Parathyroid adenoma (tissue), 2 donors: ENCODE results near the gene FRAT1.
"Not testable (repeated sequence)": the region's sequence is repeated elsewhere in the genome, so short reads cannot be mapped to it uniquely, and the experiment has no call there.

Experiments used
- H2AFZ ChIP-seq: fragments of 300-600 bp; sonication (generic); one replicate; pipeline ENCODE4 v1.7.0; 2017; ENCODE audit warnings: antibody characterized with exemption, mild to moderate bottlenecking
- H3K27ac ChIP-seq: fragments of 300-600 bp; sonication (generic); one replicate; pipeline ENCODE4 v1.7.0; 2017
- H3K27me3 ChIP-seq: fragments of 300-600 bp; sonication (generic); one replicate; pipeline ENCODE4 v1.7.0; 2017; ENCODE audit warnings: low read length; ENCODE audit not compliant: control insufficient read depth, insufficient read depth
- H3K36me3 ChIP-seq: fragments of 300-600 bp; sonication (generic); one replicate; pipeline ENCODE4 v1.7.0; 2017; ENCODE audit warnings: low read length; ENCODE audit not compliant: control insufficient read depth, insufficient read depth
- H3K4me1 ChIP-seq: fragments of 300-600 bp; sonication (generic); one replicate; pipeline ENCODE4 v1.7.0; 2017; ENCODE audit warnings: control low read depth
- H3K4me2 ChIP-seq: fragments of 300-600 bp; sonication (generic); one replicate; pipeline ENCODE4 v1.7.0; 2017; ENCODE audit warnings: low read length
- H3K4me3 ChIP-seq: fragments of 300-600 bp; sonication (generic); one replicate; pipeline ENCODE4 v1.7.0; 2017; ENCODE audit warnings: low read depth, low read length
- H3K79me2 ChIP-seq: fragments of 300-600 bp; sonication (generic); one replicate; pipeline ENCODE4 v1.7.0; 2017; ENCODE audit warnings: control low read depth
- H3K9ac ChIP-seq: fragments of 300-600 bp; sonication (generic); one replicate; pipeline ENCODE4 v1.7.0; 2017; ENCODE audit warnings: mild to moderate bottlenecking
- H3K9me3 ChIP-seq: fragments of 300-600 bp; sonication (generic); one replicate; pipeline ENCODE4 v1.7.0; 2017; ENCODE audit warnings: low read length; ENCODE audit not compliant: control insufficient read depth
- CTCF ChIP-seq: fragments of 300-600 bp; sonication (generic); IDR thresholded peaks from one replicate; pipeline ENCODE4 v1.7.0; 2017; ENCODE audit warnings: antibody characterized with exemption, mild to moderate bottlenecking
- donor health status: primary hyperparathyroidism.

FRAT1 gene

GRCh38 chr10:97277551-97277950, 41.5 kb upstream of the FRAT1 start:
- Histone ChIP-seq H3K27me3 (no peaks in the 10 kb centered on the region), H3K4me1 (peaks cover 7% of the 10 kb centered on the region), H3K4me3 (no peak overlapping the region), H3K27ac (no peak overlapping the region), H3K79me2 (peaks cover 9% of the 10 kb centered on the region), H3K9me3 (no peaks in the 10 kb centered on the region), H3K4me2 (no peak overlapping the region), H3K9ac (no peak overlapping the region), H2AFZ (no peak overlapping the region), H3K36me3 (no peaks in the 10 kb centered on the region)
- no peak for TF ChIP-seq CTCF

DNA sequence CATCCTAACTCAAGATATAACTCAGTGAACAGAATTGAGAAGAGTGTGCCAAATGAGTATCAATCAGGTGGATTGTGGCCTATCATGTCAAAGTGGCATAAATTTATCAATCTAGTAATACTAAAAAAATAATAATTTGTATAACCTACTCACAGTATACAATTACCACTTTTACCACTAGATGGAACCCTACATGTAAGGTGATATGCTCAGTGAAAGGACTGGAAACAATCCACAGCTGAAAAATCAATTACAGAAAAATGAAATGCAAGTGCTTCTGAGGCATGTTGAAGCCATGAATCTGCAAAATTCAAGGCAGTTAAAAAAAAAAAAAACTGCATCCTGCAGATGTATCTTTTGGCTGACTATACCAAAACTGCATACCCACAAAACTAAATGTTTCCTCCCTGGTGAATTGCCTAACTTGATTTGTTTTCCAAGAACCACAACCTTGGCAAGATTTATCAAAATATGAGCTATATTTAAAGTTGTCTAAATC, 40.5 kb upstream of the FRAT1 start:
- Histone ChIP-seq H3K4me1 (peaks cover 7% of the 10 kb centered on the region), H3K4me3 (no peak overlapping the region), H3K4me2 (no peak overlapping the region), H3K79me2 (peaks cover 8% of the 10 kb centered on the region), H3K9ac (no peak overlapping the region), H3K9me3 (no peaks in the 10 kb centered on the region), H2AFZ (peak overlapping the region; percentile 57), H3K27ac (peak overlapping the region; percentile 61), H3K27me3 (no peaks in the 10 kb centered on the region), H3K36me3 (no peaks in the 10 kb centered on the region)
- TF ChIP-seq CTCF = peak; percentile 75

- Histone ChIP-seq H2AFZ (peak overlapping the region; percentile 57), H3K27ac (peak overlapping the region; percentile 61), H3K79me2 (peaks cover under 1% of the 10 kb centered on the region), H3K9me3 (no peaks in the 10 kb centered on the region), H3K4me2 (no peak overlapping the region), H3K4me3 (no peak overlapping the region), H3K9ac (no peak overlapping the region), H3K36me3 (no peaks in the 10 kb centered on the region), H3K4me1 (peaks cover 7% of the 10 kb centered on the region), H3K27me3 (no peaks in the 10 kb centered on the region)
- TF ChIP-seq CTCF = no peak
Measured at GRCh38 chr10:97279121-97279815, 39.8 kb upstream of the FRAT1 start.

DNA sequence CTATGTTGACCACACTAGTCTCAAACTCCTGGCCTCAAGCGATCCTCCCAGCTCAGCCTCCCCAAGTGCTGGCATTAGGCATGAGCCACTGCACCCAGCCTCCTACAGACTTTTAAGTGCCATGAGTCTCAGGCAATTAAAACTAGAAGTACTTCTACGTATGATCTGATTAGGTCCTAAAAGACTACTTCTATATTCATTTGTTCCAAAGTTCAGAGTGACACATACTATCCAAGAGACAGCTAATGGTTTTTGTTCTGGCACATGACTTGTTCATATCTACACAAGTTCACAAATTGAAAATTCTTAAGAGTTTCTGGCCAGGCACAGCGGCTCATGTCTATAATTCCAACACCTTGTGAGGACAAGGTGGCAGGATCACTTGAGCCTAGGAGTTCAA, 38.3 kb upstream of the FRAT1 start:
- no peak for TF ChIP-seq CTCF
- no peaks in the 10 kb centered on the region for H3K79me2 ChIP-seq
- no peaks in the 10 kb centered on the region for H3K27me3 ChIP-seq
- H3K4me3 ChIP-seq = no peak overlapping the region
- no peaks in the 10 kb centered on the region for H3K9me3 ChIP-seq
- no peak overlapping the region for H3K27ac ChIP-seq
- H3K9ac ChIP-seq = no peak overlapping the region
- no peak overlapping the region for H2AFZ ChIP-seq
- H3K36me3 ChIP-seq = no peaks in the 10 kb centered on the region
- peaks cover 7% of the 10 kb centered on the region for H3K4me1 ChIP-seq
- no peak overlapping the region for H3K4me2 ChIP-seq

DNA sequence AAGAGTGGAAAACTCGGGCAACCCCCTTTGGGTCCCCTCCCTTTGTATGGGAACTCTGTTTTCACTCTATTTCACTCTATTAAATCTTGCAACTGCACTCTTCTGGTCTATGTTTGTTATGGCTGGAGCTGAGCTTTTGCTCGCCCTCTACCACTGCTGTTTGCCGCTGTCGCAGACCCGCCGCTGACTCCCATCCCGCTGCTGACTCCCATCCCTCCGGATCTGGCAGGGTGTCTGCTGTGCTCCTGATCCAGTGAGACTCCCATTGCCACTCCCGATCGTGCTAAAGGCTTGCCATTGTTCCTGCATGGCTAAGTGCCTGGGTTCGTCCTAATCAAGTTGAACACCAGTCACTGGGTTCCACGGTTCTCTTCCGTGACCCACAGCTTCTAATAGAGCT, 29.0 kb upstream of the FRAT1 start:
- H3K27ac ChIP-seq, H2AFZ ChIP-seq, H3K79me2 ChIP-seq, H3K9ac ChIP-seq, H3K4me3 ChIP-seq, H3K9me3 ChIP-seq, H3K27me3 ChIP-seq, H3K4me1 ChIP-seq, H3K36me3 ChIP-seq, H3K4me2 ChIP-seq: not testable (repeated sequence)

- not testable (repeated sequence) for H3K4me1 ChIP-seq, H3K79me2 ChIP-seq, H3K27me3 ChIP-seq, H3K36me3 ChIP-seq, H3K9me3 ChIP-seq, H2AFZ ChIP-seq, H3K9ac ChIP-seq, H3K27ac ChIP-seq, H3K4me2 ChIP-seq, H3K4me3 ChIP-seq
Measured at GRCh38 chr10:97290576-97291356, 28.3 kb upstream of the FRAT1 start.
